ENCODE data around the gene SIK3. TPM values are rescaled to one million over a fixed set of nuclear protein-coding genes. Genes with fewer than 3 reads are reported as not detected.
A peak's percentile ranks its signal among the peaks of the same experiment; 100 is the strongest.

Gene SIK3
- total and polyA plus RNA-seq, 8 donors: 11.1 to 27.3 (median 24.0) TPM

DNA sequence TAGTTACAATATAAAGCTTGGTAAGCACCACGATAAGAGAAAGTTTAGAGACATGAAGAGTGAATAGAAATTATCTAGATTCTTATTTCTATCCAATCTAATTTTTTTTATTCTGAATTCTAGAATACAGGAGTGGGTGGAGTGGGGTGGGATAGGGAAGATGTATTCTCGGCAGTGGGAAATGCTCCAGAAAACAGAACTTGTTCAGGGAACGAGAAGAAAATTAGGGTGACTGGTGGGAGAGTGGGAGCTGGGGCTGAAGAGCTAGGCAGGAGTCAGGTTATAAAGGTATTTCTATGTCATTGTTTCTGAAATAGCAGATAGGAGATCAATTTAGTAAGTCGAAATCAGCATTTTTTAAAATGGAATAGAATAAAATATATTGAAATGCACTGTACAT, 207.6 kb downstream of the SIK3 start:
- Histone ChIP-seq H3K36me3 (peaks cover 0 to 6% (median 0%) of the 10 kb centered on the region in 3 donors), H3K4me3 (no peak overlapping the region), H3K27me3 (no peaks in the 10 kb centered on the region), H3K27ac (no peak overlapping the region), H3K9me3 (no peaks in the 10 kb centered on the region), H3K4me1 (peaks cover 12 to 27% (median 13%) of the 10 kb centered on the region in 3 donors)
- DNase-seq (no peak), FAIRE-seq (no peak), ATAC-seq (no peak)
- intact Hi-C loops (cut with DNase I): no loop called here
- 88 to 94% methylated on average over 4 of the region's 4 CpGs for WGBS, 2 donors
- TF ChIP-seq, protein P1, sequence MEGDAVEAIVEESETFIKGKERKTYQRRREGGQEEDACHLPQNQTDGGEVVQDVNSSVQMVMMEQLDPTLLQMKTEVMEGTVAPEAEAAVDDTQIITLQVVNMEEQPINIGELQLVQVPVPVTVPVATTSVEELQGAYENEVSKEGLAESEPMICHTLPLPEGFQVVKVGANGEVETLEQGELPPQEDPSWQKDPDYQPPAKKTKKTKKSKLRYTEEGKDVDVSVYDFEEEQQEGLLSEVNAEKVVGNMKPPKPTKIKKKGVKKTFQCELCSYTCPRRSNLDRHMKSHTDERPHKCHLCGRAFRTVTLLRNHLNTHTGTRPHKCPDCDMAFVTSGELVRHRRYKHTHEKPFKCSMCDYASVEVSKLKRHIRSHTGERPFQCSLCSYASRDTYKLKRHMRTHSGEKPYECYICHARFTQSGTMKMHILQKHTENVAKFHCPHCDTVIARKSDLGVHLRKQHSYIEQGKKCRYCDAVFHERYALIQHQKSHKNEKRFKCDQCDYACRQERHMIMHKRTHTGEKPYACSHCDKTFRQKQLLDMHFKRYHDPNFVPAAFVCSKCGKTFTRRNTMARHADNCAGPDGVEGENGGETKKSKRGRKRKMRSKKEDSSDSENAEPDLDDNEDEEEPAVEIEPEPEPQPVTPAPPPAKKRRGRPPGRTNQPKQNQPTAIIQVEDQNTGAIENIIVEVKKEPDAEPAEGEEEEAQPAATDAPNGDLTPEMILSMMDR (IDR thresholded peaks at IDR 0.05): no peak

DNA sequence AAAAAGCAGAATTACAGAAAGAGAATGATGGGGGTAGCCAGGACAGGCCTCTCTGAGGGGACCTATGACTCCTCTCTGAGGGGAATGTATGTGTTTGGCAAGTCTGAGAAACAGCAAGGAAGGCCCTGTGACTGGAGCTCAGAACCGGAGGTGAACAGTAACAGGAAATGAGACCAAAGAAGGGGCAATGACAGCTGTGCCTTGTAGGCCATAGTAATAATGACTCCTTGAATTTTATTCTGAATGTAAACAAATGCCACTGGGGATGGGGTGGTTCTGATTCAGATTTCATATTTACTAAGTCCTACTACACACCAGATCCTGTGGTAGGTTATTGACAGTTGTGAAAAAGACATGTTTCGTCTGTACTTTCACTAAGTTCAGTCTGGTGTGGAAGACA, 208.0 kb downstream of the SIK3 start:
- WGBS, 2 donors: 77 to 86% methylated on average over 2 of the region's 2 CpGs
- Histone ChIP-seq H3K4me3 (no peak overlapping the region), H3K27me3 (no peaks in the 10 kb centered on the region), H3K9me3 (no peaks in the 10 kb centered on the region), H3K36me3 (peaks cover 0 to 2% (median 0%) of the 10 kb centered on the region in 3 donors), H3K27ac (no peak overlapping the region), H3K4me1 (peaks cover 13 to 27% (median 14%) of the 10 kb centered on the region in 3 donors)
- no peak for DNase-seq
- TF ChIP-seq, protein P1 (IDR thresholded peaks at IDR 0.05): no peak
- no peak for FAIRE-seq
- no peak for ATAC-seq
- intact Hi-C loops (cut with DNase I): no loop called here

DNA sequence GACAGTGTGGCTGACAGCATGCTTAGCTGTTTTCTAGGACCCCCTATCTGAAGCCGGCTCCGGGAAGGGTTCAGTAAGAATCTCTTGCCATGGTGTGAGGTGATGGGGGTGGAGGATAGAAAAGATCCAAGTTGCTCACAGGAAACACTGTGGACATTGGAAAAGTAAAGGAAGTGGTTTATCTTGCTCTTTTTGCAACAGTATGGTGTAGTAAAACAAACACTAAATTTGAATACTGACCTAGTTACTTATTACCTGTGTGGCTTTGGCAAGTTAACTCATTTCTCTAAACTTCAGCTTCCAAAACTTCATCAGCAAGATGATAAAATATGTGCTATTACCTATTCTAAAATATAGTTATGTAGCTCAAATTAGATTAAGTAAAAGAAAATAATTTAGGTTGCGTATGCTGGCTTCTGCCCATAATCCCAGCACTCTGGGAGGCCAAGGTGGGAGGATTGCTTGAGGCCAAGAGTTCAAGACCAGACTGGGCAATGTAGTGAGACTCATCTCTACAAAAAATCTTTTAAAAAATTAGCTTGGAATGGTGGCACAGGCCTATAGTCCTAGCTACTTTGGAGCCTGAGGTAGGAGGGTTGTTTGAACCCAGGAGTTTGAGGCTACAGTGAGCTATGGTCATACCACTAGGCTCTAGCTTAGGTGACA, 209.2 kb downstream of the SIK3 start:
- peak overlapping the region in 1 of 4 donors; percentile 32 for H3K27ac ChIP-seq
- H3K4me3 ChIP-seq: no peak overlapping the region
- TF ChIP-seq, protein P1 (IDR thresholded peaks at IDR 0.05): no peak
- DNase-seq: no peak
- H3K9me3 ChIP-seq: no peaks in the 10 kb centered on the region
- H3K36me3 ChIP-seq: no peaks in the 10 kb centered on the region
- no peaks in the 10 kb centered on the region for H3K27me3 ChIP-seq
- 50 to 60% methylated on average over 3 of the region's 3 CpGs for WGBS, 2 donors
- intact Hi-C loops (cut with DNase I): no loop called here
- FAIRE-seq: no peak
- H3K4me1 ChIP-seq: peaks cover 13 to 27% (median 14%) of the 10 kb centered on the region in 3 donors
- peak; percentile 63 to 75 (median 67) for ATAC-seq

DNA sequence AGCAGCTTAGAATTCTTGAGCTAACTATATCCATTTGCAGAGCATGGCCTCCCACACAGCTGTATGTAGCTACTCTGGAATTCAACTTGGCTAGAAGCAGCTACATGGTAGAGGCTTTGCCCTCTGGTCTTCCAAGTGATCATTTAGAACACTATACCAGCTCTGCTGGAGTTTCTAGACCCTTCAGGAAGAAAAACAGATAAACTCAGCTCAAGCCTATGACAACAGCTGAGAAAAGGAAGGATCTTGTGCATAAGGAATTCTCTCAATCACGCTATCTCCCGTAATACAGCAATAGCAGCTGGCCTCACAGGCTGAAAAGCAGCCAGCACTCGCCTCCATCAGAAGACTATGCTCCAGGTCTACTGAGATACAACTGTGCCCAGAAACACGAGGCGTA, 210.2 kb downstream of the SIK3 start:
- H3K27ac ChIP-seq: peak overlapping the region in 1 of 4 donors; percentile 32
- DNase-seq: no peak
- H3K4me1 ChIP-seq: peaks cover 13 to 27% (median 14%) of the 10 kb centered on the region in 3 donors
- H3K27me3 ChIP-seq: no peaks in the 10 kb centered on the region
- no peaks in the 10 kb centered on the region for H3K9me3 ChIP-seq
- no peak for ATAC-seq
- intact Hi-C loops (cut with DNase I): no loop called here
- 79 to 83% methylated on average over 5 of the region's 5 CpGs for WGBS, 2 donors
- no peak for FAIRE-seq
- no peaks in the 10 kb centered on the region for H3K36me3 ChIP-seq
- no peak overlapping the region for H3K4me3 ChIP-seq
- TF ChIP-seq, protein P1 (IDR thresholded peaks at IDR 0.05): no peak
